NCI-H2081 (cell line): Measurements from ENCODE around the gene SEL1L3.
A peak's percentile ranks its signal among the peaks of the same experiment; 100 is the strongest.
"Not testable (repeated sequence)": the region's sequence is repeated elsewhere in the genome, so short reads cannot be mapped to it uniquely, and the experiment has no call there.

Source experiments
- DNase-seq, 2 experiments: peaks; one replicate each; lab custom pipeline; 2025; lab: John Stamatoyannopoulos, UW

The SEL1L3 gene

DNA sequence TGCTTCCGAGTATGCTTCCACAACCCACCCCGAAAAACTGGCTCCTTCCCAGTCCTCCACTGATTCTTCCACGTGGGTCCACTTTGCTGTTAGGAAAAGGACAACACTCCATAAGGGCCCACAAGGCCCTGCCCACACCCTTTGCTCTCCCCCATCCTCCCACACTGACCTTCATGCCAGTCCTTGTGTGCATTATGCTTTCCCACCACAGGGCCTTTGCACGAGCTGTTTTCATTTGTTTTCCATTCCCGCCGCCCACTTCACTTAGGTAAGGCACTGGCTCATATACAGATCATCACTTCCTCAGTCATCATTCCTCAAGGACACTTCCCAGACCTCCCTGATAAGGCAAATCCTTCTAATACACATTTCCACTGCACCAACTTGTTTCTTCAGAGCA is 16.8 kb upstream of the SEL1L3 start:
- DNase-seq = no peak

DNA sequence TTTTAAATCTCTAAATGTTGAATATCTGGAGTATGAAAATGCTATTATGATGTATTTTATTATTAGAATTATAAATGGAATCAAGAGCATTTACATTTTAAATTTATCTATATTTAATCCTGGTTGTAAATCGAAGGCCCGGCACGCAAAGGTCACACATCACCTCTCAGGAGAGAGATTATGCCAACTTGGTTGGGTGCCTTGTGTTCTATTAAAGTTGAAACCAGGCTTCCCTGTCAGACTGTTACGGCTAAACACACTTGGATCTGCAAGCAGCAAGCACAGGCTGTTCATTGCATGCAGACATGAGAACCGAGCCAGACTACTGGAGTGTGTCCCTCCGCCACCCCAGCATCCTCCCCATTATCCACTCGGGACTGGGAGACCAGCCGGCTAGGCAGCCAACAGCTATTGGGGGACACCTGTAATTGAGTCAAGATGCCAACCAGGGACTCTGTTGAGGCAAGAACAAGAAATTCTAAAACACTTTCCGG is 16.4 kb upstream of the SEL1L3 start:
- DNase-seq = no peak

DNA sequence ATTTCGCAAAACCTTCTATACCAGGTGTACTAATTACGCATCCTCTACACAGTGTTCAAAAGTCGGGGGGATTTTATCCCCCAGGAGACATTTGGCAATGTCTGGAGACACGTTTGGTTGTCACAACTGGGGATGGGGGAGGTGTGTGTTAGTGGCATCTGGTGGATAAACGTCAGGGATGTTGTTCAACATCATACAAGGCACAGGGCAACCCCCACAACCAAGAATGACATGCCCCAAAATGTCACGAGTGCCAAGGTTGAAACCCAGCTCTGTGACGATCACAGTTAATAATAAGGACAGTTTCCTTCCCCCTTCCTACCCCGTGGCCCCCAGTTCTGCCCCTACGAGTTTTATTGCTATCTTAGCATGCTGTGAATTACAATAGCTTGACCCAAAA is 15.9 kb upstream of the SEL1L3 start:
- no peak for DNase-seq

DNA sequence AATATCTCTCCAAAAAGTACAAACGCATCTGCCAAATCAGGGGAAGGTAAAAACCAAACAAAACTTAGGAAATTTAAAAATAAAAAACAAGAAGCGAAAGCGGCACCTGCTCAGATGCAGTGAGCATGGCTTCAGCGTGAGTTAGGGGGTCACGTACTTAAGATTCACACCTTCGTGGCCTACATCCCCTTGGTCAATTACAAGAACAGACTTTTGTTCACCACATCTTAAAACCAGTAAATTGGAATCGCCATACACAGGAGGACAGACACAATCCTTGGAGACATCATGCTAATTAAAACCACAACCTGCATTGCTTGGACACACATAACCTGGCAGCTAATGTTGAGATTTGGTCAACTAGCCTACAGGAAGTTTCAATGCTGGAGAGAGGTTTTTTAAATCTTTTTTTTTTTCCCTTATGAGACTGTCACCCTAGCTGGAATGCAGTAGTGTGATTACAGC is 12.5 kb upstream of the SEL1L3 start:
- no peak for DNase-seq

DNA sequence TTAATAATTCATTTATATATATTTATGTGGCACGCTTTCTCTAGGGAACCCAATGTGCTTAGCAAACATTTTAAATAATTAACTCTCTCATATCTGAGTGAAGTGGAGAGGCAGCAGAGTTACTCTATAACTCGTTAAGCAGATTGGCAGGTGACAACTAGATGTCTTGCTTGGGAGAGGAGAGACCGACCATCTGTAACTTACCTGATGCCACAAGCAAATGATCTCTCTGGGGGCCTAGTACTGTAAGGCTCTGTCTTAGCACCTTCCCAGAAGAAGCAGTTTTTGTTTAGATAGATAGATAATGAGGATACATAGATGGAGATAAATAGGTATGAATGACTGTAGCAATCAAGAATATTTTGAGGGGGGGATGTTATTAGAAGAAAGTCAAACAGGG is 11.9 kb upstream of the SEL1L3 start:
- no peak for DNase-seq

DNA sequence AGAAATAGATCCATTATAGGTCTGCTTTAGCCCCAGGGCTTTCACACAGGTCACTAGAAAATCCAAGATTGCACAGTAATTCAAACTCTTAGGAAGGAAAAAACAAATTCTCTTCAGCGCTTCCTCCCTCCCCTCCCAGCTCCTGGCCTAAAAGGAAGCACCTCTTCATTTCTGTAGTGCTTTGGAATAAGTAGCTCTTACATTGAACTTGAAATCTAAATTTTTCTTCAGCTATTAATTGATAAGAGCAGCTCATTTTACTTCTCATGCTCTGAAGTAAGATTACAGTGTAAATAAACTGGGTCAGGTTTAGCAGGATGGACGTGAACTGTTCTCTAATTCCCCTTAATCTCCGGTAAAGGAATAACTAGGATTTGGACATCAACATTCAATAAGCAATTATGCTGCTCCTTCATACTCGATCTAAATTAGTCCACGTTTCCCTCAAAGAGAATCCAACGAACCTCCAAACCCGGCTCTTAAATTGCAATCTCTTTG is 10.9 kb upstream of the SEL1L3 start:
- DNase-seq = no peak

DNA sequence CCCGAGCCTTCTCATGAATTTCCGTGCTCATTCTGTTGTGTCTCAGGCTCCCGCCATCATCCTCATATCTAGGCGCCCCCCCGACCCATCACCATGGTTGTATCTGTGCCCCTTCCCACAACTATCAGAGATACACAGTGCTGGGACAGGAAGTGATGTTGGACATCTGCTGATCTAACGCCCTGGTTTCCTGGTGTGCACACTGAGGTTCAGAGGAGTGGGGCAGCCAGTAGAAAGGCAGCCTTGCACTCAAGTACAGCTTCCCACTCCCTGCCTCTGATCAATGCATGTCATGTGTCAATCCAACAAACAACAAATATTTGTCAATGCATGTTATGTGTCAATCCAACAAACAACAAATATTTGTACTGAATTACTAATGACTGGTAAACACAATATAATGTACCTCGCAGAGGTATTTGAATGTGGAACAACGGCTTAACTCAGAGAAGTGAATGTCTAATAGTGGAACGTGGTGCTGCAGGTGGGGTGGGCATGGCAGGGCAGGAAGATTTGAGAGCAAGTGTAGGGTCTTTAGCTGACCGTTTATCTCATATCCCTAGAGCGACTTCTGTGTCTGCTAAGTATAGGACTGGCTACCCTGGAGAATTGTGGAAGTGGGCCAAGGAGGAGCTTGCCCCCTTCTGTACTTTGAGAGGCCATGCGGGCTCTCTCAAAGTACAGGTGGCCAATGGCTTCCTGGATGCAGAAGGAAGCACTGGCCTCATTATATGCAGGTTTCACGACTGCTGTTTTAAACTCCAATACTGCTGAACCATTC is 10.3 kb upstream of the SEL1L3 start:
- DNase-seq = no peak

DNA sequence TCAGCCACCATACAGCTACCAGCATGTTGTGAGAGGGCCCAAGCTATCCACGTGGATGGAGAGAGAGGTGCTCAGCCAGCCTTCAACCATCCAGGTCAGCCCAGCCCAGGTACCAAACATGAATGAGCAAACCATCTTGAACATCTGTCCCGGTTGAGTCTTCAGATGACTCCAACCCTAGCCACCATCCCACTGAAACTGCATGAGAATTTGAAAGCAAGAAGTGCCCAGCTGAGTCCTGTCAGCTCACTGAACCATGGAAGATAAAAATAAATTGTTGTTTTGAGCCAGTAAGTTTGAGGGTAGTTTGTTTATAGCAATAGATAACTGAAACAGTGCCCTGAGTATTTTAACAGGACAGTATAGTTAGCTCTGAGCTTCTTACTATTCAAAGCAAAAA is 7.3 kb upstream of the SEL1L3 start:
- no peak for DNase-seq

DNA sequence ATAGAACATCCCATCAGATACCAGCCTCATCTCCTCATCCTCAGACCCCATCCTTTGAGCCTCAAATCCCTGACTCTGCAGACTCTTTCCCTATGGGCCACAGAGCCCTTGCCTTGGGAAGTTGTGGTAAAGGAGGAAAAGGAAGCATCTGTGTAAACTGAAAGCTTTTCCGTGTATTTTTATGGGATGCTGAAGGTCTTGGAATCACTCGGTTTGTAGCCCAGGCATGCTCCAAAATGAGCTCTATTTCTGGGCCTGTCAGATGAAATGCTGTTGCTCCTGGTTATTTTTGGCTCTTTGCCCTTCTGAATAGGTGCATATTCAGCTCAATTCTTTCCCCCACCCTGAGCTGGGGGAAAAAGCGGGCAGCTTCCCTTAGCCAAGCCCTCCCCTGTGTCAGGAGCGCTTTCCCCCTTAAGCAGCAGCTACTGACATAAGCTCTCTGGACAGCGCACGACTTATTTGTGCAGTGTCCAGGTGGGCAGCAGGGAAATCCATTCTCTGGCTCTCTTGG is 5.0 kb upstream of the SEL1L3 start:
- no peak for DNase-seq

DNA sequence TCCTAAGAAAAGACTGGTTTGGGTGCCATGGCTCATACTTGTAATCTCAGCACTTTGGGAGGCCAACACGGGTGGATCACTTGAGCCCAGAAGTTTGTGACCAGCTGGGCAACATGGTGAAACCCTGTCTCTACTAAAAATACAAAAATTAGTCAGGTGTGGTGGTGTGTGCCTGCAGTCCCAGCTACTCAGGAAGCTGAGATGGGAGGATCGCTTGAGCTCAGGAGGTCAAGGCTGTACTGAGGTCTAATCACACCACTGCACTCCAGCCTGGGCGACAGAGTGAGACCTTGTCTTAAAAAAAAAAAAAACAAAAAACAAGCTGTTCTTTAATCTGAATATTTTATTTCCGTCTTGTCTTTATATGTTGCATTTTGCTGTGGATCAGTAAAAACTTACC is 3.6 kb upstream of the SEL1L3 start:
- DNase-seq = not testable (repeated sequence)

DNA sequence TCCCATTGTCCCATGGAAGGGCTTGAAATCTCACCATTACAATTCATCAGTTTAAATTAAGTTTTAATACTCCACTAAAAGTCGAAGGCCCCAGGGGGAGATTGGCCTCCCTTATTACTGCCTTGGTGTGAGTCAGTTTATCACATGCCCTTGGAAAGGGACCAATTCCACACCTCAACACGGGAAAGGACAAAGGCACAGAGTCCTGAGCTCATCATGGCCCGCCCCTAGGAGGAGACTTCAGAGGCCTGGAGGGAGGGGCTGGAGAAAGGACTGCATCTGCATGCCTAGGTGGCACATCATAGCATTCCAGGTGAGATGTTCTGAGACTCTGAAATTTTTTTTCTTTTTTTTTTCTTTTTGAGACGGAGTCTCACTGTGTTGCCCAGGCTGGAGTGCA is 2.8 kb upstream of the SEL1L3 start:
- no peak for DNase-seq

DNA sequence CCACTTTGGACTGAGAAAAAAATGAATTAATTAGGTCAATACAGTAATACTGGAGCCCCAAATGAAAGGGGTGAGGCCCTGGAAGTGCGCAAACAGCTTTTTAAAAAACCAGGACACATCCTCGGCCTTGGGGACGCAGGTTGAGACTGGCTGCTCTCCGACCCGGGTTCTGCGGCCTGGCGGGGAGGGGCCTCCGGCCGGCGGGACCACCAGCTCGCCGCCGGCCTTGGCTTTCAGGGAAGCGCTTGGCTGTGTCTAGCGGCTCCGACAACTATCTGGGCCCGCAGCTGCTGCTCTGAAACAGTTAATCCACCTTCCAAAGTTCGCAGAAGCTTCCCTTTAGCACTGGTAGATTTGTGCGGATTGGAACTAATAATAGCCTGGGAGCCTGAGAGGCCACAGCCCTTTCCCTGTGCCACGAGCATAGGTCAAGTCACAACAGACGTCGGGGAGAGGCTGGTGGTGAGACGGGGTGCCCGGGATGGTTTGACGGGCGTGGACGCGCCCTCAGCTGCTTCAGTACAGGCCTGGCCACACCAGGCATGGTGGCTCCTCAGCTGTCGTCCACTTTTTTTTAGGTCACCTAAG is 1.1 kb upstream of the SEL1L3 start:
- DNase-seq = no peak

DNA sequence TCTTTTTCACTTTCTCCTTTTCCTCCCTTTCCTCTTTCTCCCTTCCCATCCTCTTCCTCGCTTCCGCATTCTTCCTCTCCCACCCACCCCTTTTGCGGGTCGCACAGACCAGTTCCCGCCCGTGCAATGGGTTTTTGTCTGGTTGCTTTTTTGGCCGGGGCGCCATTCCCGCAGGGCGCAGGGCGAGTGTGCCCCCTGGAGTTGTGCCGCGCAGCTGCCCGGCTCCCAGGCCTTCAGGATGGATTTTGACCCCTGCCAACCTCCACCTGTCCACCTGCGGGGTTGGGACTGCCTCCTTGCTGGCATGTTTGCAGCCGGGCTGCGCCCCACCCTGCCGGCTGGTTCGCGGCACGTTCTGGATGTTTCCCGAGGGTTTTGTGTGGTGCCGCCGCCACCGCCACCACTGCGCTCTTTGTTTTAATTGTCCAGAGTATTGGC is 578 bp upstream of the SEL1L3 start:
- peak; percentile 58 to 66 for DNase-seq

DNA sequence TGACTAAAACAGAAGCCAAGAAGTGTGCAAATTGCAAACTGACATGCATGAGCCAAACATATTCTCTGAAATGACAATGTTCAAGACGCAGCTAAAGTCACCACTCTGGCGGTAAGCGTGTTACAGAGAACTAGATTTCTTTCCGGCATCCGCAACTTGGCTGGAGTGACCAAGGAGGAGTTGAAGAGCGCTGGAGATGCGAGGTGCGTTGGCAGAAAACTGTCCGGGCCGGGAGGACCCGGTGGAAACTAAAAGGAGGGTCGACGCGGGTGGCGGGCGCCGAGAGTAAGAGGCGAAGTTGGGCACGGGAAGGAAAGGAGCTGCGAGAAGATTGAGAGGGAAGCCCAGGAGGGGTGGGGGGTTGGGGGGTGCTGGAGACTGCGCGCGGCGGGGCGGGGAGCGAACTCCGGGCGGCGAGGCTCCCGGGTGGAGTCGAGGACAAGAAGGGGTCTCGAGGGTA is 807 bp downstream of the SEL1L3 start:
- peak in 1 of 2 experiments; percentile 22 for DNase-seq

DNA sequence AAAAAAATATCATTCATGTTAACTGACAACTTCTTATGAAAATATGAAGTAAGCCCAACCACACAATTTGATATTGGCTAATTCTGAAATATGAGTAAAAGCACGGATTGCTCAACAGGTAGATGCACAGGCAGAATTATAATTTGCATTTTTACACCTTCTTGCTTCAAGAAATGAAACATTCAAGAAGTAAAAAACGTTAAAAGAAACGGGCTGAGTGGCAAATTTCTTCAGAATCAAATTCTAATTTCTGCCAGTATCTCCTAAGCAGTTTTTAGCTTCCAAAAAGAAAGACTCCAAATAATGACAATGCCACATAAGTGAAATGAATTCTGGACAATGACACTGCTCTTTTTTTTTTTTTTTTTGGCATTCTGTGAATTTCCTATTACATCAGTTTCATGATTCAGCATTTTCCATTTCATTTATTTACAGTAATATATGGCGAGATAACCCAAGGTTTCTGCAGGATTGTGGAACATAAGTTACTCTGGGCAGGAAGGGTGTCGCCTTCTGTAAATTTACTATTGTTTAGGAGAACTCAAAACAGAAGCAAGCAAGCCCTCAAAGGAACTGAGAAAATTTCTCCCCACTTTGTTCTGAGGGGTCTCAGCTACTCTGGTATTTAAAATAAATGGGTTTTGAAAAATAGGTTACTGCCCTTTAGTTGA is 1.4 kb downstream of the SEL1L3 start:
- DNase-seq = no peak

DNA sequence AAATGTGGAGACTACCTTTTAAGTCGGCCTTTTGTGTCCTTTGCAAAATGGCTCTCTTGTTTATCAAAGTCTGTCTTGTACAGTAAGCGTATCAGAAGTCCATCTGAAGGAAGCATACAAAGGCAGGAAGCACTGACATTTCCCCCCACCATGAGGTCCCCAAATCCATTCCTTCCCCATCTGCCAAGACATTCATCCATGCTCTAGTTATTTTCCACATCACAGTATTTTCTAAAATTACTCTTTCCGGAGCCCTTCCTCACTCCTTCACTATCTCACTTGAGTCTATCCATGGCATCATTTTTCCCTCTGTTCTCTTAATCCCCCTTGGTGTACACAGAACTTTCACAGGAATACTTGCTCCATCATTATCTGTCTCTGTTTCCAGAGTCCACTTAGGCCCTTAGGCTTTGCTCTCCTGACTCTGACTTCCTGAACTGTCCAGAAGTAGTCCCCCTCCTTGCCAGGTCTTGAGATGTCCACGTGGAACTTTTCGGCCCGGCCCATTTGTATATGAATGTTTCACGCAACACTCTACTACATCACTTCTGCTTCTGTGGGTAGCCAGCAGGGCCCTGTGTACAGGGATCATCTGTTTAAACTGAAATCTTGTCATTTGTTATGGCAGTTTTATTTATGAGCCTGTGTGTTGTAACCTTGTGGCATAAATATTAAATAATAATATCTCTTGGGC is 2.1 kb downstream of the SEL1L3 start:
- no peak for DNase-seq

DNA sequence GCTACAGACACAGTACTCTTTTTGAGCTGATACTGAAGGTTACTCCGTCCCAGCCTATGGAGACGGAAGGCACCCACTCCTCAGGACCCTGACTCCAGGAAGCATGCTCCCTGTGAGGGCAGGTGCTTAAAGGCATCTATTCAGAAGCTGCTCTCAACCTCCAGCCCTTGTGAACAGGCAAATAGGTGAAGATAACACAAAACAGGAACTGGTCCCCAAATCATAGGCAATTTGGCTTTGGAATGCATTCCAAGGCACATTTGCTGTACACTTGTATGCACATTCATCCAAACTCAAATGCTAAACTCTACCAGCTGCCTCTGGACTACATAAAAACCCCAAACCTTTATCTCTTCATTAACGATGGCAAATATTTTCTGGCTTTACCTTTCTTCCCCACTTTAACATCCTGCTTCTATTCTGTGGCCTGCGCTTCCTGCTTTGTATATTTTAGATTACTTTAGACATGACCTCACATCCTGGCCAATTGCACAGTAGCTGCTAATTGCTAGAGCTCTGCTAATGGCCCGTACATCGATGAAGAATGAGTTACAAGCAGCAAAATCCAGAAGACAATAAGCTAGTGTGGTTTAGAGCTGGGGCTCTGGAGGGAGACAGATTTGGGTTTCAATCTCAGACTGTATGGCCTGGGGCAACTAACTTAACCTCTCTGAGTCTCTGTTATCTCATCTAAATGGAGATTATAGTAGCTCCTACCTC is 3.2 kb downstream of the SEL1L3 start:
- DNase-seq = peak; percentile 29 to 59

DNA sequence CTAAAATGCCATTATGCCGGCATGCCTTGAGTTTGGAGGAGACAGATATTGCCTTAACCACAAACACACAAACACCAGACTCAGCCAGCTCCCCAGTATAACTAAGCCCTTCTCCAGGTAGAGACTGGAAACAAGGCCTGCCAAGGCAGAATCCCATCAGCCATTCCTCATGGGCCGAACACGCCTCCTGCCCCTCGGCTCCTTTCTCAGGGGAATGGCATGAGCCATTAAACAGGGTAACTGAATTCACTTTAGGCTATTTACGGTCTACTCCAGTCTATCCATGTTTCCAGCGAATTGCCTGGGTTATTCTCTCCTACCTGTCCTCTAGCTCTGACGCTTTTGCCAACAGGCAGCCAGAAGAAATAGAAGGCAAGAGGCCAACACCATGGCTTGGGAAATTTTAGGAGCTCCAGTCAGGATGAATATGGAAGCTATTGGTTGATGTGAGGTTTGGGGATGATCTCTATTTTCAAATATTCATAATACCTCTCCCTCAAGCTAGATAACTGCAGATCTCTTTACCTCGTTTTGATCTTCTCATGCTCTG is 4.9 kb downstream of the SEL1L3 start:
- no peak for DNase-seq

DNA sequence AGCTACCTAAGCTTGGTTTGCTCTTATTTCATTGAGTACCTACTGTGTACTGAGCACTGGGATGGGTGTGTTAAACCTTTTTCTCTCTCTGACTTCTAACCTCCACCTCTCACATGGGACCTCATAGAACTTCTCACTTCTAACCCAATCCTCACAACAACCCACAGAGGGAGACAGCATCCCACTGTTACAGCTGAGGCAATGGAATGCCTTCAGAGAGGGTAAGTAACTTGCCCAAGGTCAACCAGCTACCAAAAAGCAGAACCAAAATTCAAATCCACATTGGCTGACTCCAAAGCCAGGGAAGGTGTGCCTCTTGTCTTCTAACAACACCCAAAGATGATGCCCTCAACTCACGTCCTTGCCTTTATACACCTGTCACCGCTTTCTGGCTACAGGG is 5.4 kb downstream of the SEL1L3 start:
- DNase-seq = no peak

DNA sequence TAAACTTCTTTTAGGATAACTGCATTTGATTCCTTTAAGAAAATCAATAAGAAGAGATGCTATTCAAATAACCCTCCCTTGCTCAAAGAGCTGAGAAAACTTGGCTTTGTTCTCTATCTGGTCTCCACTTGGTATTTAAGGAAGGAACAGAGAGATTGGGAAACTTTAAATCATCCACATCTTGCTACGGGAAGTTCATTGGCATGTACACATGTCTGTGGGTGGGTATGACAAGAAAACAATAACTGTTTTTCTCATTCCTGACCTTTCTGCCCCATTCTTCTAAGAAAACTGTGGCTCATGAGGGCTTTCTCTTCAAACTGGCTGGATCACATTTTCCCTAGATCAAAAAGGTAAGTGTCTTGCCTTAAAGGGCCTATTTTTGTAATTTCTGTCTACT is 6.0 kb downstream of the SEL1L3 start:
- no peak for DNase-seq

DNA sequence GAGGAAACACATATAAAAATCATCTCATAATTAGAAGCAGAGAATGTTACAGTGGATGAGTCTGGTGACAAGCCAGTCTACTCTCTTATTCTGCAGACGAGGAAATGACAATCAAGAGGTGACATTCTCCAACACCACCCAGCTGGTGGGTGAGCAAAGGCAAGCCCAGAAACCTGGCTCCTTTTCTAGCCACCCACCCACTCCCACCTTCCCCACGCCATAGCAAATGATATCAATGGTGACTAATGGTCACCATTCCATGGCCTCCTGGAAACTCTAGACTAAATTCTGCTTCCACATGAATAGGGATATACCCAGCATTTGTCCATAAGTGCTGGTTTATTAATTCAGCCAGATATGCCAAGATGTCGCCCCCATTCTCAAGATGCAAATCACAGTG is 10.7 kb downstream of the SEL1L3 start:
- DNase-seq = no peak
